Adrenal gland (tissue), 12 donors: ENCODE results near the gene NCEH1. TPM values are rescaled to one million over a fixed set of nuclear protein-coding genes. Genes with fewer than 3 reads are reported as not detected.

Experiments
- DNase-seq, 7 donors: peaks; one replicate each; pipeline ENCODE4 v3.0.0-alpha.2; 2019 to 2020
- H3K27ac ChIP-seq, 5 donors: fragments of 200-600 bp; sonication (generic) in 4 of 5; 1 replicate in 3 of 5; 2 replicates in 2 of 5; pipeline versions ENCODE4 v1.5.1 to v1.8.0; 2016 to 2020; ENCODE audit warnings: mild to moderate bottlenecking in 1 of 5
- H3K27me3 ChIP-seq: fragments of 200-600 bp; 2 replicates; pipeline ENCODE4 v1.8.0; 2021
- H3K36me3 ChIP-seq, 2 donors: fragments of 200-600 bp; replicated peaks in 1 of 2; 1 replicate in 1 of 2; 2 replicates in 1 of 2; pipeline versions ENCODE4 v1.5.1 to v1.8.0; 2018 to 2022
- H3K4me1 ChIP-seq, 2 donors: fragments of 200-600 bp; replicated peaks in 1 of 2; 1 replicate in 1 of 2; 2 replicates in 1 of 2; pipeline versions ENCODE4 v1.5.1 to v1.8.0; 2018 to 2021
- H3K4me3 ChIP-seq, 4 donors: fragments of 200-600 bp; sonication (generic) in 3 of 4; one replicate each; pipeline ENCODE4 v1.5.1; 2016 to 2018
- H3K9me3 ChIP-seq, 3 donors: fragments of 200-600 bp; sonication (generic) in 1 of 3; replicated peaks in 1 of 3; 1 replicate in 2 of 3; 2 replicates in 1 of 3; pipeline versions ENCODE4 v1.5.1 to v1.8.0; 2016 to 2021
- POLR2A ChIP-seq, 2 donors: fragments of 450-650 bp; IDR thresholded peaks; one replicate each; pipeline ENCODE4 v1.6.1; 2017; ENCODE audit warnings: antibody characterized with exemption in 2 of 2, mild to moderate bottlenecking in 2 of 2, moderate library complexity in 1 of 2
- WGBS, 4 donors: extraction: QIAGEN DNeasy Blood & Tissue Kit in 2 of 4; methylation state at CpG; one replicate each; pipeline versions ENCODE4 v1.1.5 to v1.1.7; 2013 to 2017; 5-methylcytosine and 5-hydroxymethylcytosine counted together
- intact Hi-C, 2 donors: fragments of 100-400 bp; cut with DNase I; formaldehyde crosslinking; loops; one replicate each; pipeline versions ENCODE4 v1.14.1 to v1.15.0; 2022 to 2023
- polyA plus RNA-seq, 3 donors: library from polyadenylated mRNA; stranded (reverse); fragments of 200-250 nt in 2 of 3; fragments of 350-450 nt in 1 of 3; fragmentation: Illumina TruSeq in 1 of 3; extraction: RNeasy Lipid Tissue Mini Kit (QIAGEN cat#74804) in 1 of 3; gene quantifications; one replicate each; pipeline ENCODE4 v1.2.3, GENCODE V29; 2013 to 2014
- total RNA-seq, 9 donors: library from RNA; depleted of rRNA in 4 of 9; stranded (reverse); fragments of >200 nt in 4 of 9; fragments of 120-200 nt in 1 of 9; fragmentation: NEBNext Ultra II Directional in 1 of 9; extraction: Animal tissue kit (Norgen Biotek cat#: 25700) in 1 of 9; gene quantifications; one replicate each; pipeline versions ENCODE4 v1.1.0 to v1.2.4, GENCODE V29; 2013 to 2023
- TF ChIP-seq, protein P1 (sequence below), 6 experiments: fragments of 450-650 bp in 4 of 6; fragments of 200-600 bp in 2 of 6; sonication (generic) in 1 of 6; IDR thresholded peaks; 1 replicate in 5 of 6; 2 replicates in 1 of 6; pipeline versions ENCODE4 v1.5.1 to v1.8.0; 2016 to 2021; ENCODE audit warnings: antibody characterized with exemption in 6 of 6, mild to moderate bottlenecking in 2 of 6, moderate library complexity in 1 of 6
- donor health status: healthy with polysubstance abuse.
- donor health status: Bipolar disorder and iron deficiency.
- donor health status: DM: yes; HTN: yes; CAD: no.
- donor health status: DM: no; HTN: no; CAD: no.
- donor health status: DM: no; HTN: no; CAD: no.
- donor health status: DM: yes; HTN: yes; CAD: no.

The NCEH1 gene
- total and polyA plus RNA-seq, 12 donors: 5.8 to 55.3 (median 39.4) TPM

DNA sequence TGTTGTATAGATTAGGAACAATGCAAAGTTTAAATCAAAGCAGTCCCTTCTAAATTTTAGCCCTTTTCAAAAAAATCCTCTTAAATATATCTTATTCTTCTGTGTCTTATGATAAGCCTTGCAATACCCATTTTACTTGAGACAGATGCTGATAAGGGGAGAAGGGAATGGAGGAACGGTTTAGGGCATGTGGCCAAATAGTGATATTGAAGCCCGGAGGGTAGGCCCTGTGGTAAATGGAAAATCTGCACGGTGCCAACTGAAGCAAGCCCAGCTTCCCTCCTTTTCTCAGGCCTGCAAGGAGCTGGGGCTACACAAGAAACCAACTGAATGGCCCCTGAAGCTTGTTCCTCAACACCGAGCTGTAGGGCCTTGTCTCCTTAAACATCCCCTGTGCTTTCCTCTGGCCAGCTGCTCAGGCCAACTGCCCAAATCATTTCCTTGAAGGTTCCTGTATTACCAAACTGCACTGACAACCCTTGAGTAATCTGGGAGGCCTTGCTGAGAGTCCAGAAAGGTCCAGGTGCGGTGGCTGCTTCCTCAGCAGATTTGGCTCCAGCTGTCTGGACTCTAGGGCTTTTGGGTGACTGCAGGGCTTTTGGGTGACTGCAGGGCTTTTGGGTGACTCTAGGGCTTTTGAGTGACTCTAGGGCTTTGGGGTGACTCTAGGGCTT, 67.2 kb downstream of the NCEH1 start:
- intact Hi-C loops: no loop called here
- Histone ChIP-seq H3K27ac (no peak overlapping the region), H3K27me3 (no peaks in the 10 kb centered on the region), H3K9me3 (no peaks in the 10 kb centered on the region), H3K4me1 (peaks cover 19 to 25% of the 10 kb centered on the region in 2 donors), H3K36me3 (no peaks in the 10 kb centered on the region), H3K4me3 (no peak overlapping the region)
- DNase-seq: no peak
- 84 to 90% (median 85%) methylated on average over 4 to 5 of the region's 5 CpGs for WGBS, 4 donors
- TF ChIP-seq POLR2A (IDR thresholded peaks at IDR 0.05): no peak
- TF ChIP-seq, protein P1, sequence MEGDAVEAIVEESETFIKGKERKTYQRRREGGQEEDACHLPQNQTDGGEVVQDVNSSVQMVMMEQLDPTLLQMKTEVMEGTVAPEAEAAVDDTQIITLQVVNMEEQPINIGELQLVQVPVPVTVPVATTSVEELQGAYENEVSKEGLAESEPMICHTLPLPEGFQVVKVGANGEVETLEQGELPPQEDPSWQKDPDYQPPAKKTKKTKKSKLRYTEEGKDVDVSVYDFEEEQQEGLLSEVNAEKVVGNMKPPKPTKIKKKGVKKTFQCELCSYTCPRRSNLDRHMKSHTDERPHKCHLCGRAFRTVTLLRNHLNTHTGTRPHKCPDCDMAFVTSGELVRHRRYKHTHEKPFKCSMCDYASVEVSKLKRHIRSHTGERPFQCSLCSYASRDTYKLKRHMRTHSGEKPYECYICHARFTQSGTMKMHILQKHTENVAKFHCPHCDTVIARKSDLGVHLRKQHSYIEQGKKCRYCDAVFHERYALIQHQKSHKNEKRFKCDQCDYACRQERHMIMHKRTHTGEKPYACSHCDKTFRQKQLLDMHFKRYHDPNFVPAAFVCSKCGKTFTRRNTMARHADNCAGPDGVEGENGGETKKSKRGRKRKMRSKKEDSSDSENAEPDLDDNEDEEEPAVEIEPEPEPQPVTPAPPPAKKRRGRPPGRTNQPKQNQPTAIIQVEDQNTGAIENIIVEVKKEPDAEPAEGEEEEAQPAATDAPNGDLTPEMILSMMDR (IDR thresholded peaks at IDR 0.05): no peak

DNA sequence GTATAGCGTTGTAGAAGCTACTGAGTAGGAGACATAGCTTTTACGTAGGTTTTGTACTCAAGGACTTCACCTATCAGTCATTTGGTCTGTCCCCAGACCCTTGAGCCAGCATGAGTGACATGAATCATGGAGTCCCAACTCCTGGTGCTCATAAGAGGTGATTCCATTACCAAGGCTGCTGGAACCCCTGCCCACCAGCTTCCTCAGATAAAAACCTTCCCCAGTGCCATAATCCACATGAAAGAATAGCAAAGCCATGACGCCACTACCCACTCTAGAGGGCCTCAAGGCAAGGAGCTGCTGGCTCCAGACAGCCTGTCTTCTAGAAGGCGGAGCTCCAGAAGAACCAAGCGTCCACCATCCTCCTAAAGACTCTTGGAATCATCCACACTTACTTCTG, 69.6 kb downstream of the NCEH1 start:
- TF ChIP-seq, protein P1 (IDR thresholded peaks at IDR 0.05): no peak
- no peak for TF ChIP-seq POLR2A (IDR thresholded peaks at IDR 0.05)
- H3K4me1 ChIP-seq: peaks cover 0 to 2% of the 10 kb centered on the region in 2 donors
- WGBS, 4 donors: 95 to 99% (median 96%) methylated on average over 5 of the region's 5 CpGs
- intact Hi-C loops: no loop called here
- H3K36me3 ChIP-seq: no peaks in the 10 kb centered on the region
- no peaks in the 10 kb centered on the region for H3K27me3 ChIP-seq
- H3K27ac ChIP-seq: no peak overlapping the region
- H3K9me3 ChIP-seq: no peaks in the 10 kb centered on the region
- no peak overlapping the region for H3K4me3 ChIP-seq
- DNase-seq: no peak

DNA sequence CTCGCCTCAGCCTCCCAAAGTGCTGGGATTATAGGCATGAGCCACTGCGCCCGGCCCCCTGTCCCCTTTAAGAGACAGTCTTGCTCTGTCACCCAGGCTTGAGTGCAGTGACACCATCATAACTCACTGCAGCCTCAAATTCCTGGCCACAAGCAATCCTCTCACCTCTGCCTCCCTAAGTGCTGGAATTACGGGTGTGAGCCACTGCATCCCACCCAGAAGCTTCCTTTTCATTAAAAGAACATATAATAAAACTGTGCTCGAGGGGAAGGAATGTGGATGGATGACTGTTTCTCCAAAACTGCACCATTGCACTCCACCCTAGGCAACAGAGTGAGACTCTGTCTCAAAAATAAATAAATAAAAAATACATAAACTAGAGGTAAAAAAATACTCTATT, 70.1 kb downstream of the NCEH1 start:
- TF ChIP-seq POLR2A (IDR thresholded peaks at IDR 0.05): no peak
- TF ChIP-seq, protein P1 (IDR thresholded peaks at IDR 0.05): no peak
- H3K36me3 ChIP-seq: no peaks in the 10 kb centered on the region
- no peaks in the 10 kb centered on the region for H3K4me1 ChIP-seq
- no peak overlapping the region for H3K4me3 ChIP-seq
- H3K27me3 ChIP-seq: no peaks in the 10 kb centered on the region
- DNase-seq: no peak
- no peak overlapping the region for H3K27ac ChIP-seq
- H3K9me3 ChIP-seq: no peaks in the 10 kb centered on the region
- WGBS, 4 donors: 92 to 97% (median 95%) methylated on average over 4 to 5 of the region's 5 CpGs
- intact Hi-C loops: no loop called here

DNA sequence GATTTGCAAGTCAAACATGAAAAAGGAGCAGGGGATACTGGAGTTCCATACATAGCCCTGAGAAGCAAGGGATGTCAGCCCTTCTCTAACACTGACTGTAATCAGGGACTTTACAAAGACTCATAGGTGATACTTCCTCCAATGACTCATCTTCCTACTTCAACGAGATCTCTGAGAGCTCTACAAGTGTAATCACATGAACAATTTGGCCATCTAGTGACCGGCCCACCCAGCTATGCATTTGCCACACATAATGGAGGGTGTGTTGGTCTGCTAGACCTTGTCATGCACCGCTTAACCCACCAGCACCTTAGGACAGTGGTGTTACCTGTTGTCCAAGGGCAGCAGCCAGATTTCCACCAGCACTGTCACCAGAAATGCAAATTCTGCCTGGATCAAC, 75.3 kb downstream of the NCEH1 start:
- intact Hi-C loops: no loop called here
- no peak for TF ChIP-seq POLR2A (IDR thresholded peaks at IDR 0.05)
- TF ChIP-seq, protein P1 (IDR thresholded peaks at IDR 0.05): no peak
- Histone ChIP-seq H3K4me3 (no peak overlapping the region), H3K36me3 (peaks cover 0 to 14% of the 10 kb centered on the region in 2 donors), H3K9me3 (no peaks in the 10 kb centered on the region), H3K4me1 (no peaks in the 10 kb centered on the region), H3K27ac (no peak overlapping the region), H3K27me3 (no peaks in the 10 kb centered on the region)
- WGBS, 4 donors: 73 to 82% (median 77%) methylated on average over 3 of the region's 3 CpGs
- DNase-seq: no peak
